Neural progenitor cell (in vitro differentiated cells): ENCODE results near the gene B3GLCT. TPM values are rescaled to one million over a fixed set of nuclear protein-coding genes. Genes with fewer than 3 reads are reported as not detected.

Experiments
- DNase-seq: peaks from one replicate; pipeline ENCODE4 v3.0.0-alpha.2; 2016; ENCODE audit warnings: low spot score
- H2AFZ ChIP-seq: fragments of 200-600 bp; sonication (generic); replicated peaks from 2 replicates; pipeline ENCODE4 v1.6.1; 2016; ENCODE audit warnings: antibody characterized with exemption
- H3F3A ChIP-seq: fragments of 200-600 bp; sonication (generic); 2 replicates; pipeline ENCODE4 v1.6.1; 2016; ENCODE audit warnings: antibody characterized with exemption, low read depth
- H3K27ac ChIP-seq: fragments of 200-600 bp; sonication (generic); 2 replicates; pipeline ENCODE4 v1.5.1; 2016; ENCODE audit warnings: mild to moderate bottlenecking
- H3K27me3 ChIP-seq: fragments of 200-600 bp; sonication (generic); 2 replicates; pipeline ENCODE4 v1.6.1; 2016; ENCODE audit warnings: mild to moderate bottlenecking, moderate library complexity
- H3K36me3 ChIP-seq: fragments of 200-600 bp; sonication (generic); 2 replicates; pipeline ENCODE4 v1.5.1; 2016
- H3K4me1 ChIP-seq: fragments of 200-600 bp; sonication (generic); 2 replicates; pipeline ENCODE4 v1.6.1; 2016; ENCODE audit warnings: mixed run types
- H3K4me2 ChIP-seq: fragments of 200-600 bp; sonication (generic); 2 replicates; pipeline ENCODE4 v1.6.1; 2016
- H3K4me3 ChIP-seq: fragments of 200-600 bp; sonication (generic); 2 replicates; pipeline ENCODE4 v1.5.1; 2016
- H3K79me2 ChIP-seq: fragments of 200-600 bp; sonication (generic); 2 replicates; pipeline ENCODE4 v1.6.1; 2016; ENCODE audit warnings: low read depth
- H3K9ac ChIP-seq: fragments of 200-600 bp; sonication (generic); 2 replicates; pipeline ENCODE4 v1.6.1; 2016
- H3K9me3 ChIP-seq: fragments of 200-600 bp; sonication (generic); 2 replicates; pipeline ENCODE4 v1.5.1; 2016; ENCODE audit warnings: low read depth
- H4K20me1 ChIP-seq: fragments of 200-600 bp; sonication (generic); 2 replicates; pipeline ENCODE4 v1.6.1; 2016; ENCODE audit warnings: low read depth
- H3K27ac Mint-ChIP-seq: 3 replicates; pipeline ENCODE4 v1.8.0; 2021; ENCODE audit warnings: mixed read lengths
- H3K27me3 Mint-ChIP-seq: 2 replicates; pipeline ENCODE4 v1.8.0; 2022; ENCODE audit warnings: low read depth, mild to moderate bottlenecking, inconsistent platforms, moderate library complexity, mixed read lengths; ENCODE audit not compliant: insufficient read depth
- H3K36me3 Mint-ChIP-seq: 3 replicates; pipeline ENCODE4 v1.8.0; 2021; ENCODE audit warnings: mixed read lengths
- H3K4me1 Mint-ChIP-seq: 3 replicates; pipeline ENCODE4 v1.8.0; 2021; ENCODE audit warnings: mixed read lengths
- H3K4me3 Mint-ChIP-seq: 3 replicates; pipeline ENCODE4 v1.8.0; 2021; ENCODE audit warnings: mild to moderate bottlenecking, moderate library complexity, mixed read lengths
- H3K9me3 Mint-ChIP-seq: 3 replicates; pipeline ENCODE4 v1.8.0; 2020; ENCODE audit warnings: mixed read lengths
- CTCF ChIP-seq: fragments of 200-600 bp; sonication (generic); IDR thresholded peaks from 2 replicates; pipeline ENCODE4 v1.5.1; 2017; ENCODE audit warnings: antibody characterized with exemption, mild to moderate bottlenecking
- EZH2 ChIP-seq: fragments of 200-600 bp; sonication (generic); IDR thresholded peaks from 2 replicates; pipeline ENCODE4 v1.6.1; 2017; ENCODE audit warnings: antibody characterized with exemption, mild to moderate bottlenecking, moderate library complexity
- EZH2phosphoT487 ChIP-seq: fragments of 200-600 bp; sonication (generic); IDR thresholded peaks from 2 replicates; pipeline ENCODE4 v1.6.1; 2017; ENCODE audit warnings: antibody characterized with exemption
- total RNA-seq: library from RNA; depleted of rRNA; stranded (reverse); fragments of >200 nt; gene quantifications from 2 replicates; pipeline ENCODE4 v1.2.3, GENCODE V29; 2015; ENCODE audit warnings: low replicate concordance

Gene B3GLCT
- total RNA-seq, 1 donor from 2014 or later: 16.9 TPM

- H4K20me1 ChIP-seq: no peaks in the 10 kb centered on the region
- no peak overlapping the region for H3K4me3 ChIP-seq
- Mint-ChIP-seq H3K36me3 (peaks cover 18% of the 10 kb centered on the region), H3K9me3 (no peaks in the 10 kb centered on the region), H3K4me3 (no peak overlapping the region), H3K27me3 (peaks cover 4% of the 10 kb centered on the region), H3K27ac (peak overlapping the region; percentile 18), H3K4me1 (peaks cover under 1% of the 10 kb centered on the region)
- no peak overlapping the region for H3K27ac ChIP-seq
- DNase-seq: no peak
- no peak overlapping the region for H2AFZ ChIP-seq
- no peak overlapping the region for H3K9ac ChIP-seq
- TF ChIP-seq CTCF (peak; percentile 27), EZH2 (no peak)
- H3K9me3 ChIP-seq: no peaks in the 10 kb centered on the region
- H3K79me2 ChIP-seq: no peaks in the 10 kb centered on the region
- H3K27me3 ChIP-seq: no peaks in the 10 kb centered on the region
- no peaks in the 10 kb centered on the region for H3F3A ChIP-seq
- H3K4me2 ChIP-seq: no peak overlapping the region
- H3K4me1 ChIP-seq: peaks cover under 1% of the 10 kb centered on the region
- no peaks in the 10 kb centered on the region for H3K36me3 ChIP-seq
These were observed 35.0 kb downstream of the B3GLCT start for GRCh38 chr13:31234729-31235128.

- Histone ChIP-seq H3K79me2 (no peaks in the 10 kb centered on the region), H3K9ac (no peak overlapping the region), H3K4me1 (peaks cover 6% of the 10 kb centered on the region), H3F3A (no peaks in the 10 kb centered on the region), H3K4me2 (no peak overlapping the region), H3K27ac (no peak overlapping the region), H2AFZ (no peak overlapping the region), H4K20me1 (no peaks in the 10 kb centered on the region), H3K9me3 (no peaks in the 10 kb centered on the region), H3K27me3 (no peaks in the 10 kb centered on the region), H3K36me3 (no peaks in the 10 kb centered on the region), H3K4me3 (no peak overlapping the region)
- H3K4me3 Mint-ChIP-seq: no peak overlapping the region
- no peaks in the 10 kb centered on the region for H3K9me3 Mint-ChIP-seq
- H3K27me3 Mint-ChIP-seq: peaks cover 4% of the 10 kb centered on the region
- H3K4me1 Mint-ChIP-seq: peaks cover 3% of the 10 kb centered on the region
- no peak overlapping the region for H3K27ac Mint-ChIP-seq
- DNase-seq: peak; percentile 67
- TF ChIP-seq EZH2 (no peak), EZH2phosphoT487 (no peak), CTCF (peak; percentile 82)
- peaks cover 8% of the 10 kb centered on the region for H3K36me3 Mint-ChIP-seq
These were observed 36.5 kb downstream of the B3GLCT start for GRCh38 chr13:31236211-31236786.

- H3K27me3 Mint-ChIP-seq: no peaks in the 10 kb centered on the region
- Histone ChIP-seq H4K20me1 (no peaks in the 10 kb centered on the region), H3K27me3 (no peaks in the 10 kb centered on the region), H3F3A (no peaks in the 10 kb centered on the region), H3K27ac (no peak overlapping the region), H3K4me1 (peaks cover 6% of the 10 kb centered on the region), H3K4me2 (no peak overlapping the region), H3K9me3 (no peaks in the 10 kb centered on the region), H3K4me3 (no peak overlapping the region), H2AFZ (no peak overlapping the region), H3K9ac (no peak overlapping the region), H3K79me2 (no peaks in the 10 kb centered on the region), H3K36me3 (no peaks in the 10 kb centered on the region)
- H3K4me1 Mint-ChIP-seq: peaks cover 3% of the 10 kb centered on the region
- no peak overlapping the region for H3K4me3 Mint-ChIP-seq
- TF ChIP-seq EZH2 (no peak), CTCF (no peak), EZH2phosphoT487 (no peak)
- no peaks in the 10 kb centered on the region for H3K36me3 Mint-ChIP-seq
- no peak overlapping the region for H3K27ac Mint-ChIP-seq
- no peaks in the 10 kb centered on the region for H3K9me3 Mint-ChIP-seq
- no peak for DNase-seq
These were observed 41.1 kb downstream of the B3GLCT start for GRCh38 chr13:31240921-31241320.
